Prostate gland (tissue), 2 donors: ENCODE data around the gene DYRK2.

Experiments
- CTCF ChIP-seq, 4 experiments: fragments of 200-600 bp in 2 of 4; fragments of 450-650 bp in 2 of 4; sonication (generic) in 2 of 4; IDR thresholded peaks; 1 replicate in 3 of 4; 2 replicates in 1 of 4; pipeline ENCODE4 v1.5.1; 2016 to 2019; ENCODE audit warnings: antibody characterized with exemption in 4 of 4, mild to moderate bottlenecking in 2 of 4, moderate library complexity in 2 of 4
- POLR2A ChIP-seq: fragments of 450-650 bp; IDR thresholded peaks from one replicate; pipeline ENCODE4 v1.6.1; 2016; ENCODE audit warnings: antibody characterized with exemption, mild to moderate bottlenecking

- no peak for TF ChIP-seq CTCF (IDR thresholded peaks at IDR 0.05)
- no peak for TF ChIP-seq POLR2A
Measured at GRCh38 chr12:67693894-67694293, 45.3 kb downstream of the DYRK2 start.
